GM12878 (cell line): ENCODE measurements around the gene PYGB. TPM values are rescaled to one million over a fixed set of nuclear protein-coding genes. Genes with fewer than 3 reads are reported as not detected.

Experiments
- ATAC-seq: fragments of 200-7000 bp; cut with Tn5 transposase; 3 replicates; pipeline ENCODE4 v1.9.1; 2020; ENCODE audit warnings: mild to moderate bottlenecking, moderate library complexity
- BruUV-seq: library from RNA; stranded (reverse); fragments of 400-500 nt; replicated peaks from 2 replicates; lab custom pipeline; 2021; lab: Mats Ljungman, UMichigan
- CTCF ChIA-PET: fragments of 300-600 bp; sonication (Branson Sonifier 250); formaldehyde crosslinking; extraction: SDS; loops from one replicate; lab custom pipeline; 2021; ENCODE audit warnings: inconsistent platforms; lab: Yijun Ruan, JAX
- POLR2A ChIA-PET: fragments of 350-600 bp; formaldehyde crosslinking; extraction: SDS; loops from one replicate; lab custom pipeline; 2021; ENCODE audit warnings: inconsistent platforms; lab: Charles Lee
- RAD21 ChIA-PET: fragments of 300-600 bp; sonication (Branson Sonifier 250); formaldehyde crosslinking; loops from one replicate; lab custom pipeline; 2023; ENCODE audit warnings: antibody characterized with exemption; ENCODE audit not compliant: unreplicated experiment; lab: Charles Lee
- SMC1A ChIA-PET: fragments of 300-600 bp; sonication (Branson Sonifier 250); formaldehyde crosslinking; loops from one replicate; lab custom pipeline; 2023; ENCODE audit not compliant: unreplicated experiment, uncharacterized antibody; lab: Charles Lee
- DNase-seq: peaks from one replicate; pipeline ENCODE4 v3.0.0-alpha.2; 2011; ENCODE audit warnings: low read depth, low spot score
- FAIRE-seq: peaks from 3 replicates; lab custom pipeline; 2011; peaks lifted over from hg19 to GRCh38; lab: Jason Lieb, UNC
- H2AFZ ChIP-seq: 2 replicates; pipeline ENCODE4 v1.6.0; 2011; ENCODE audit warnings: low read depth, low read length, control low read depth; ENCODE audit not compliant: control insufficient read depth
- H3K27ac ChIP-seq: 2 replicates; pipeline ENCODE4 v1.5.1; 2011; ENCODE audit warnings: control low read depth; ENCODE audit not compliant: control insufficient read depth, insufficient read depth
- H3K27me3 ChIP-seq, 2 experiments: replicated peaks in 1 of 2; 2 replicates each; pipeline versions ENCODE4 v1.6.0 to v1.6.1; 2011; ENCODE audit warnings: low read length in 1 of 2; ENCODE audit not compliant: control insufficient read depth in 2 of 2, insufficient read depth in 2 of 2
- H3K36me3 ChIP-seq, 2 experiments: 2 replicates each; pipeline ENCODE4 v1.5.1; 2011; ENCODE audit warnings: low read length in 1 of 2; ENCODE audit not compliant: control insufficient read depth in 2 of 2, insufficient read depth in 2 of 2
- H3K4me1 ChIP-seq: 2 replicates; pipeline ENCODE4 v1.6.1; 2011; ENCODE audit warnings: mild to moderate bottlenecking, low read length, moderate library complexity, mixed read lengths; ENCODE audit not compliant: control insufficient read depth, insufficient read depth
- H3K4me2 ChIP-seq: 2 replicates; pipeline ENCODE4 v1.6.0; 2011; ENCODE audit warnings: control low read depth; ENCODE audit not compliant: control insufficient read depth, insufficient read depth
- H3K4me3 ChIP-seq: fragments of 200-600 bp; sonication (generic); 2 replicates; pipeline ENCODE4 v1.5.1; 2016
- H3K79me2 ChIP-seq: 2 replicates; pipeline ENCODE4 v1.6.0; 2011; ENCODE audit warnings: low read length; ENCODE audit not compliant: control insufficient read depth, insufficient read depth
- H3K9ac ChIP-seq: 2 replicates; pipeline ENCODE4 v1.8.0; 2011; ENCODE audit warnings: low read length, control low read depth, mixed read lengths; ENCODE audit not compliant: control insufficient read depth, insufficient read depth
- H3K9me3 ChIP-seq: replicated peaks from 3 replicates; pipeline ENCODE4 v1.5.1; 2011; ENCODE audit warnings: mild to moderate bottlenecking, low read length; ENCODE audit not compliant: control insufficient read depth, insufficient read depth
- H4K20me1 ChIP-seq: 2 replicates; pipeline ENCODE4 v1.6.0; 2011; ENCODE audit not compliant: control insufficient read depth, insufficient read depth
- CBX3 ChIP-seq: fragments of 200-600 bp; sonication (generic); IDR thresholded peaks from 2 replicates; pipeline ENCODE4 v1.6.1; 2016; ENCODE audit warnings: low read depth, borderline replicate concordance
- DPF2 ChIP-seq: fragments of 450-650 bp; IDR thresholded peaks from 2 replicates; pipeline ENCODE4 v1.6.1; 2017; ENCODE audit warnings: mild to moderate bottlenecking
- ETV6 ChIP-seq, 2 experiments: fragments of 450-650 bp in 1 of 2; IDR thresholded peaks in 1 of 2; conservative IDR thresholded peaks in 1 of 2; 2 replicates each; pipeline ENCODE4 v1.6.1; 2014; ENCODE audit warnings: antibody characterized with exemption in 1 of 2, borderline replicate concordance in 1 of 2, low read depth in 1 of 2, mild to moderate bottlenecking in 1 of 2, moderate library complexity in 1 of 2
- HDAC6 ChIP-seq: fragments of 200-600 bp; sonication (generic); IDR thresholded peaks from one replicate; pipeline ENCODE4 v1.8.0; 2017; ENCODE audit warnings: antibody characterized with exemption; ENCODE audit not compliant: unreplicated experiment
- HDGF ChIP-seq: fragments of 450-650 bp; IDR thresholded peaks from 2 replicates; pipeline ENCODE4 v1.6.1; 2016; ENCODE audit warnings: antibody characterized with exemption
- IKZF2 ChIP-seq, 2 experiments: fragments of 450-650 bp; IDR thresholded peaks; 2 replicates each; pipeline ENCODE4 v1.6.1; 2017; ENCODE audit warnings: mild to moderate bottlenecking in 2 of 2, moderate library complexity in 2 of 2
- MEF2A ChIP-seq: IDR thresholded peaks from 2 replicates; pipeline ENCODE4 v1.6.1; 2011; ENCODE audit warnings: low read depth, mild to moderate bottlenecking, low read length, moderate library complexity; ENCODE audit not compliant: insufficient read depth
- MXI1 ChIP-seq: fragments of 150-350 bp; IDR thresholded peaks from 2 replicates; pipeline ENCODE4 v1.6.1; 2011; ENCODE audit warnings: low read depth, mild to moderate bottlenecking, inconsistent platforms, low read length, improper control_type of control experiment
- PAX8 ChIP-seq: fragments of 450-650 bp; IDR thresholded peaks from 2 replicates; pipeline ENCODE4 v1.6.1; 2017; ENCODE audit warnings: mild to moderate bottlenecking, moderate library complexity
- SPI1 ChIP-seq: IDR thresholded peaks from 2 replicates; pipeline ENCODE4 v1.6.1; 2011; ENCODE audit warnings: low read depth, mild to moderate bottlenecking, low read length, moderate library complexity, borderline replicate concordance; ENCODE audit not compliant: insufficient read depth
- ZZZ3 ChIP-seq: IDR thresholded peaks from 2 replicates; pipeline ENCODE4 v1.6.1; 2011; ENCODE audit warnings: low read depth; ENCODE audit not compliant: control insufficient read depth, insufficient read length
- WGBS: methylation state at CpG from one replicate; pipeline ENCODE4 v1.1.6; 2016; ENCODE audit warnings: low lambda C conversion rate; ENCODE audit not compliant: insufficient replicate concordance, insufficient coverage; ENCODE audit errors: missing lambda C conversion rate; 5-methylcytosine and 5-hydroxymethylcytosine counted together
- in situ Hi-C: fragments of 300-500 bp; cut with MboI; formaldehyde crosslinking; loops from 9 replicates; pipeline ENCODE4 v1.14.3; 2018; ENCODE audit warnings: mixed read lengths
- intact Hi-C: fragments of 100-400 bp; cut with micrococcal nuclease; formaldehyde crosslinking; loops from one replicate; pipeline ENCODE4 v1.14.2; 2022; ENCODE audit not compliant: unreplicated experiment
- polyA plus RNA-seq, 11 experiments: library from polyadenylated mRNA; depleted of rRNA in 4 of 11; unstranded in 6 of 11; stranded (reverse) in 5 of 11; fragments of >200 nt; fragmentation: Nextera tagmentation in 4 of 11; fragmentation: Illumina TruSeq in 1 of 11; extraction: Ambion mirVana in 4 of 11; extraction: Trizol in 1 of 11; gene quantifications; 1 replicate in 1 of 11; 2 replicates in 10 of 11; pipeline versions ENCODE4 v1.2.1 to v1.2.3, GENCODE V29; 2011 to 2016; ENCODE audit warnings: inconsistent platforms in 2 of 11, missing spikeins in 2 of 11, low read depth in 1 of 11
- total RNA-seq, 4 experiments: library from RNA; depleted of rRNA in 3 of 4; stranded (reverse); fragments of >200 nt in 3 of 4; fragmentation: Illumina TruSeq in 1 of 4; extraction: Trizol in 1 of 4; gene quantifications; 2 replicates each; pipeline versions ENCODE4 v1.2.1 to v1.2.3, GENCODE V29; 2013 to 2021
- TF ChIP-seq, protein P1 (sequence below): fragments of 450-650 bp; IDR thresholded peaks from 2 replicates; pipeline ENCODE4 v1.6.1; 2018; ENCODE audit warnings: mild to moderate bottlenecking, low read depth, moderate library complexity; ENCODE audit not compliant: partially characterized antibody

PYGB gene
- total and polyA plus RNA-seq, 10 of the 15 experiments (the other 5 are each of a cell fraction or from before 2014, with no cell fraction given): 0.34 to 33.5 (median 21.8) TPM

DNA sequence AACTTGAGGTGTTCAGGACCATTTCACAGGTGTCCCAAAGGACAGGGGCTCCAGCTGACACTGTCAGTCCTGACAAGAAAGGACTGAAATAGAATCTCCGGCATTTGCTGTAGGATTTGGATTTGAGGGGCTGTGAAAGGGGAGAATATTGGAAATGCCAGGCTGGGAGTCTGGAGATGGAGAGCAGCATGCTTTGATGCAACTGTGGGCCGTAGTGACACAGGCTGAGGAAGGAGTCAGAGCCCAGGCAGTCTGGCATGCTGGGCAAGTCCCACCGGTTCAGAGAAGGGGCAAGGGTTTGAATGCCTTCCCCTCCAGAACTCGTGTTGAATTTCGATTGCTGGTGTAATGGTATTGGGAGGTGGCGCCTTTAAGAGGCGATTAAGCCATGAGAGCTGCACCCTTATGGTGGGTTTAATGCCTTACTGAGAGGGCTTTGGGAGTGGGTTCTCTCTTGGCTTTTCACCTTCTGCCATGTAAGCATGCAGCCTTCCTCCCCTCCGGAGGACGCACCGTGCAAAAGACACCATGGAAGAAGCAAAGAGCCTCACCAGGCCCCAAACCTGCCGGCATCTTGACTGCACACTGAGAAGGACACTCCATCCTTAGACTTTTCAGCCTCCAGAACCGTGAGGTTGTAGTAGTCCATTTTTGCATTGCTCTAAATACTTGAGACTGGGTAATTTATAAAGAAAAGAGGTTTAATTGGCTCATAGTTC is 9.4 kb upstream of the PYGB start:
- ChIA-PET SMC1A (no interaction called here), CTCF (no interaction called here), POLR2A (no interaction called here)
- no peaks in the 10 kb centered on the region; the same call in 1 of the 2 replicates for H3K4me1 ChIP-seq
- BruUV-seq: no TSS peak
- in situ Hi-C loops: no loop called here
- no peaks in the 10 kb centered on the region for H3K27me3 ChIP-seq
- no peaks in the 10 kb centered on the region for H3K9me3 ChIP-seq
- H3K36me3 ChIP-seq: no peaks in the 10 kb centered on the region
- H3K79me2 ChIP-seq: no peaks in the 10 kb centered on the region
- H2AFZ ChIP-seq: no peak overlapping the region
- H3K27ac ChIP-seq: no peak overlapping the region
- no peak overlapping the region for H3K4me2 ChIP-seq
- DNase-seq (no peak), FAIRE-seq (no peak), ATAC-seq (no peak)
- no peak overlapping the region for H3K9ac ChIP-seq
- intact Hi-C loops: no loop called here
- H3K4me3 ChIP-seq: no peak overlapping the region
- 0 out of 2 replicates have a peak, but pooled peaks cover 2% of the 10 kb centered on the region for H4K20me1 ChIP-seq
- WGBS: 68% methylated on average over 12 of the region's 12 CpGs
- TF ChIP-seq HDAC6 (no peak), IKZF2 (IDR thresholded peaks at IDR 0.05) (no peak), PAX8 (no peak), CBX3 (no peak), ETV6 (conservative IDR thresholded peaks at IDR 0.05 in 1 of 2, IDR thresholded peaks at IDR 0.05 in 1 of 2; ENCODE audit: borderline replicate concordance in 1 of 2, low read depth in 1 of 2) (no peak), MEF2A (no peak), HDGF (no peak), SPI1 (no peak), ZZZ3 (no peak), MXI1 (no peak), DPF2 (no peak)
- TF ChIP-seq, protein P1, sequence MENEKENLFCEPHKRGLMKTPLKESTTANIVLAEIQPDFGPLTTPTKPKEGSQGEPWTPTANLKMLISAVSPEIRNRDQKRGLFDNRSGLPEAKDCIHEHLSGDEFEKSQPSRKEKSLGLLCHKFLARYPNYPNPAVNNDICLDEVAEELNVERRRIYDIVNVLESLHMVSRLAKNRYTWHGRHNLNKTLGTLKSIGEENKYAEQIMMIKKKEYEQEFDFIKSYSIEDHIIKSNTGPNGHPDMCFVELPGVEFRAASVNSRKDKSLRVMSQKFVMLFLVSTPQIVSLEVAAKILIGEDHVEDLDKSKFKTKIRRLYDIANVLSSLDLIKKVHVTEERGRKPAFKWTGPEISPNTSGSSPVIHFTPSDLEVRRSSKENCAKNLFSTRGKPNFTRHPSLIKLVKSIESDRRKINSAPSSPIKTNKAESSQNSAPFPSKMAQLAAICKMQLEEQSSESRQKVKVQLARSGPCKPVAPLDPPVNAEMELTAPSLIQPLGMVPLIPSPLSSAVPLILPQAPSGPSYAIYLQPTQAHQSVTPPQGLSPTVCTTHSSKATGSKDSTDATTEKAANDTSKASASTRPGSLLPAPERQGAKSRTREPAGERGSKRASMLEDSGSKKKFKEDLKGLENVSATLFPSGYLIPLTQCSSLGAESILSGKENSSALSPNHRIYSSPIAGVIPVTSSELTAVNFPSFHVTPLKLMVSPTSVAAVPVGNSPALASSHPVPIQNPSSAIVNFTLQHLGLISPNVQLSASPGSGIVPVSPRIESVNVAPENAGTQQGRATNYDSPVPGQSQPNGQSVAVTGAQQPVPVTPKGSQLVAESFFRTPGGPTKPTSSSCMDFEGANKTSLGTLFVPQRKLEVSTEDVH: no peak
- TF ChIP-seq, all 136 proteins: peak for 0
- RAD21 ChIA-PET: no interaction called here
